ENCODE data around the gene LONRF2.
A peak's percentile ranks its signal among the peaks of the same experiment; 100 is the strongest.

LONRF2 gene

DNA sequence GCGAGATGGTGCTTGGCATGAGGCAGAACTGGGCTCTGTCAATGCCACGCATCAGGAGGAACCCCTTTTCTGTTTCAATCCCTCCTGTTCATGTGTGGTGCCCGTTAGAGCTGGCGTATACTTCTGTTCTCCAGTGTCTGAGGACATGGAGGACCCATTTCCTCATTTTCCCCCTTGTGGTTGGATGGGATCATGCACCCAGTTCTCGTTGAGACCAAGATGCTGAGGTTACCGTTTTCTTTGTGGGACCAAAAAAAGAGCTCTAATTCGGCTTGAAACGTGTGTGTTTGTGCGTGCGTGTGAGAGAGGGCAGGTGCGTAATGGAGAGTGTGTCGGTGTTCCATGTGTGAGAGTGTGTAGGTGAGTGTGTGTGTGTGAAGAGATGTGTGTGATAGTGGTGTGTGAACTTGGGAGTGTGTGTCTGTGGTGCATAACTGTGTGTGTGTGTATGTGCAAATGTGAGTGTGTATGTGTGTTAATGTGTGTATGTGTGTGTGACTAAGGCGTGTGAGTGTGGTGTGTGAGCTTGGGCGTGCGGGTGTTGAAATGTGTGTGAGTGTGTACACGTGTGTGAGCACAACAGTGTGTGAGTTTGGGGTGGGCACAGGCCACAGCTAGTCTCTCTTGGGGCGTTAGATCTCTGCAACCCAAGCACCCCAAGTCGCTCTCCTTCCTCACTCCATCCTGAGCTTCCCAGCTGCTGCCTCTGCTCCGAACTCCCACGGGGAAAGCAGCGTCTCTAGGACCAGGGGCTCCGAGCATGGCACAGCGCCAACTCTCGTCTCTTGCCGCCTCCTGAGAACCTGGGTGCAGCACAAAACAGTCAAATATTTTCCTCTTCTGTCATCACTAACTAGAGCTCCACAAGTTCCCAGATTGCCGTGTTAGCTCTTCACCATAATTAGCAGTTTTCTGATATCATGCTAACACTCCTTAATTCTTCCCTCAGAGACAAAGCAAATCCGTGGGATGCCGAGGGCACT, 75.8 kb downstream of the LONRF2 start:
- DNase-seq (ENCODE audit: extremely low read depth, low read depth) = no peak
- TF ChIP-seq, protein P1, sequence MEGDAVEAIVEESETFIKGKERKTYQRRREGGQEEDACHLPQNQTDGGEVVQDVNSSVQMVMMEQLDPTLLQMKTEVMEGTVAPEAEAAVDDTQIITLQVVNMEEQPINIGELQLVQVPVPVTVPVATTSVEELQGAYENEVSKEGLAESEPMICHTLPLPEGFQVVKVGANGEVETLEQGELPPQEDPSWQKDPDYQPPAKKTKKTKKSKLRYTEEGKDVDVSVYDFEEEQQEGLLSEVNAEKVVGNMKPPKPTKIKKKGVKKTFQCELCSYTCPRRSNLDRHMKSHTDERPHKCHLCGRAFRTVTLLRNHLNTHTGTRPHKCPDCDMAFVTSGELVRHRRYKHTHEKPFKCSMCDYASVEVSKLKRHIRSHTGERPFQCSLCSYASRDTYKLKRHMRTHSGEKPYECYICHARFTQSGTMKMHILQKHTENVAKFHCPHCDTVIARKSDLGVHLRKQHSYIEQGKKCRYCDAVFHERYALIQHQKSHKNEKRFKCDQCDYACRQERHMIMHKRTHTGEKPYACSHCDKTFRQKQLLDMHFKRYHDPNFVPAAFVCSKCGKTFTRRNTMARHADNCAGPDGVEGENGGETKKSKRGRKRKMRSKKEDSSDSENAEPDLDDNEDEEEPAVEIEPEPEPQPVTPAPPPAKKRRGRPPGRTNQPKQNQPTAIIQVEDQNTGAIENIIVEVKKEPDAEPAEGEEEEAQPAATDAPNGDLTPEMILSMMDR (IDR thresholded peaks at IDR 0.05; ENCODE audit: low read depth, low read length, missing control alignments) = peak; percentile 58
- no peak overlapping the region for H3K4me3 ChIP-seq (replicated peaks; ENCODE audit: low read depth, low read length)

DNA sequence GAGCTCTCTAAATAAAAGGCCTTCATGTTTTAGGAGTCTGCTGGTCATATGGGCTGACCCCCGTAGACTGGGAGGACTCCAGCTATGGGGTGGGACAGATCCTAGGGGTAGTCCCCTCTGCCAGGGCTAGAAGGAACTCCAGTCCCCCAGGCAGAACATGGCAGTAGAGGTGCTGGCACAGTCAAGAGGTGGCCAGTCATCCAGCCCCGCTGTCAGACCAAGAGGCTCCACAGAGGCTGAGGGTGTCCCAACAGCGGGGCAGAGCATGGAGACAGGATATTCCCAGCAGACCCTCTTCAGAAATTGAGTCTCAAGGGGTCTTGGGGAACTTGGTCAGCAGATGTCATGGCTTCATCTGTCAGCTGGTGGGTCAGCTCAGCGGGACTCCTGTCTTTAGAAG, 76.6 kb downstream of the LONRF2 start:
- no peak for DNase-seq (ENCODE audit: extremely low read depth, low read depth)
- no peak overlapping the region for H3K4me3 ChIP-seq (replicated peaks; ENCODE audit: low read depth, low read length)
- TF ChIP-seq, protein P1 (IDR thresholded peaks at IDR 0.05; ENCODE audit: low read depth, low read length, missing control alignments) = no peak

DNA sequence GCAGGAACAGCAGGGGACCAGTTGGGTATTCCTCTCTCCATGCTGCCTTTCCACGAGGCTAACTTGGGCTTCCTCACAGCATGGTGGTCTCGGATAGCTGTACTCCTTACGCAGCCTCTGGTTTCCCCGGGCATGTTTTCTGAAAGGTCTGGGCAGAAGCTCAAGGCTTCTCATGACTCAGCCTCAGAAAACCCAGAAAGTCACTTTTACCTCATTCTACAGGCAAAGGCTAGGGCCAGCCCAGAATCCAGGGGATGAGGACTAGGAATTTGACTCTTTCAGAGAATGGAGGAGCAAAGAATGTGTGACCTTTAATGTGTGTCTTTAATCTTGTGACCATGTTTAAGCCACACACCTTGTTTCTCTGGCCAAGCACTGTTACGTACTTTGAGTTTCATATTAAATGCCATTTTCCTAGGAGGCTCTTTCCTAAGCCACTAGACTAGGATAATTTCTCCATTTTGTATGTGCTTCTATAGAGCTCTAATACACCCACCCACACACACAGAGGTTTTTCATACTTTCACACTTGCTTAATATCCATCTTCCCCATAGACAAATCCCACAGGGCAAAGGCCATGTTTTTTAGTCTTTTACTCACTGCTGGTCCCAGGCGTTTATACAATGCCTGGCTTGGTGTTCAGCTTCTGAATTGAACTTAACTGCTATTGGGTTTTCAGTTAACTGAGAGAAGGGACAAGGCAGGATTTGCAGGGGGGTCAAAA, 77.3 kb downstream of the LONRF2 start:
- H3K4me3 ChIP-seq (replicated peaks; ENCODE audit: low read depth, low read length) = no peak overlapping the region
- TF ChIP-seq, protein P1 (IDR thresholded peaks at IDR 0.05; ENCODE audit: low read depth, low read length, missing control alignments) = no peak
- no peak for DNase-seq (ENCODE audit: extremely low read depth, low read depth)

DNA sequence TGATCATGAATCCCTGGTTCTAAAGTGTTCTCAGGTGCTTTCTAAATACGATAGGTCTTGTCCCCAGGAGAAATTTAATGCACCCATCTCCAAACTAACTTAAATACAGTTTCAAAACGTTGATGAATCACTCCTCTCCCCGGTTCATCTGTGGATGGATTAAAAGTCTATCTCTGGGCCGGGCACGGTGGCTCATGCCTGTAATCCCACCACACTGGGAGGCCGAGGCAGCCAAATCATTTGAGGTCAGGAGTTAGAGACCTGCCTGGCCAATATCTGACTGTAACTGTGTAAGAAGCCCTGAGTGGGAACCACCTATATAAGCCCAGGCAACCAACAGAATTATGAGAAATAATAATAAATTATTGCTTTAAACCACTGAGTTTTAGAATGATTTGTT, 78.7 kb downstream of the LONRF2 start:
- H3K4me3 ChIP-seq (replicated peaks; ENCODE audit: low read depth, low read length) = no peak overlapping the region
- TF ChIP-seq, protein P1 (IDR thresholded peaks at IDR 0.05; ENCODE audit: low read depth, low read length, missing control alignments) = no peak

DNA sequence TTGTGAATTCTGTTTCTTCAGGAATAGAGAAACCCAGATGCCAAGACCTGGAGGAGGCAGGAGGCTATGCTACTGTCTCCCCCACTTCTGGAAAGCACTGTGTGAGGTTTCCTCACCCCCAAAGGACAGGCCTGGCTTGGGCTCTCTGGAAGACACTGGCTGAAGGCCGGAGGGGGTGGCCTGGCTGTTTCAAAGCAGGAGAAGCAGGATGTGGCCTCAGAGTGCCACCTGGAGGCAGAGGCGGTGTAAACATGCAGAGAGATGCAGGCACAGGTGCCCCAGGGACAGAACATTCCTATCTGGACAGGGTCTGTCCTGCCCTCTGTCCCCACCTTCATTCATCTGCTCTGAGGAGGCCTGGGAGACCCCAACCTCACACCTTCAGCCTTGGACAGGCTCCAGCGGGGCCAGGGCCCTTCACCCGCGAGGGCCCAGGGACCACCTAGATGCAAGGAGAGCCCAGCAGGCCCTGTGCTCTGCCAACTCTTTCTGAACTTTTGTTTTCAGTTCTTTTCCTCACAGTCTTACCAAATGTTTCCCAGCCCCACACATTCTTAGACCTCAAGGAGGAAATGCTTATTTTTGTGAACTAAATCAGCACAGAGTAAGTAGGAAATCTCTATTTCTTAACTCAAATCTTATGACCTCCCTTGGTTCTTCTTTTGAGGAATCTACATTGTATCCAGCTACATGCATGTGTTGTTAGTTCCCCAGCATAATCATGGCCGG, 79.2 kb downstream of the LONRF2 start:
- H3K4me3 ChIP-seq (replicated peaks; ENCODE audit: low read depth, low read length) = no peak overlapping the region
- TF ChIP-seq, protein P1 (IDR thresholded peaks at IDR 0.05; ENCODE audit: low read depth, low read length, missing control alignments) = peak; percentile 83
- no peak for DNase-seq (ENCODE audit: extremely low read depth, low read depth)

More for the DNA sequence above, 78.7 kb downstream of the LONRF2 start:
- DNase-seq (ENCODE audit: extremely low read depth, low read depth) = no peak

DNA sequence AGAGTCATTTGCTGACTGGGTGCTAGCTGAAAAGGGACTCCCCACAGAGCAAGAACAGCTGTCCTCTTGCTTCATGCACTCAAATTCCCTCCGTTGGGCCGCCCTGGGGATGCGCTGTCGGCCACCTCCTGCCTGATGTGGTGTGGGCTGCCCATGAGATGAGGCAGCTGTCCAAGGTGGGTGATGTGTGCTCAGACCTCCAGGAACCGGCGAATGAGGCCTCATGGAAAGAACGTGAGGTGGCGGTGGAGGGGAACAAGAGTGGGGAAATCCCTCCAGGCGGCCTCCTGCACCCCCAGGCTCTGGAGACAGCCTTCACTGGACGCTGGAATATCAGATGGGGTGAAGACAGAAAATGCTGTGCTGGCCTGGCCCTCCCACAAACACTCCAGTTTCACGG, 79.8 kb downstream of the LONRF2 start:
- no peak for DNase-seq (ENCODE audit: extremely low read depth, low read depth)
- TF ChIP-seq, protein P1 (IDR thresholded peaks at IDR 0.05; ENCODE audit: low read depth, low read length, missing control alignments) = no peak
- no peak overlapping the region for H3K4me3 ChIP-seq (replicated peaks; ENCODE audit: low read depth, low read length)
